T47D (cell line): ENCODE measurements around the gene FBXL7.
A peak's percentile ranks its signal among the peaks of the same experiment; 100 is the strongest.

ENCODE experiments used
- DNase-seq, 2 experiments: peaks; one replicate each; pipeline versions ENCODE4 v3.0.0 to v3.0.0-alpha.2; 2011 to 2012; ENCODE audit warnings: low read depth in 1 of 2, low spot score in 1 of 2
- JUND ChIP-seq: IDR thresholded peaks from 2 replicates; pipeline ENCODE4 v1.6.1; 2012; ENCODE audit warnings: low read depth
- in situ Hi-C: cut with HindIII; loops from 2 replicates; pipeline ENCODE4 v1.10.0; 2016; ENCODE audit warnings: low sequenced_read_pairs, low pct_unique_long_range_greater_than_20kb

FBXL7 gene

DNA sequence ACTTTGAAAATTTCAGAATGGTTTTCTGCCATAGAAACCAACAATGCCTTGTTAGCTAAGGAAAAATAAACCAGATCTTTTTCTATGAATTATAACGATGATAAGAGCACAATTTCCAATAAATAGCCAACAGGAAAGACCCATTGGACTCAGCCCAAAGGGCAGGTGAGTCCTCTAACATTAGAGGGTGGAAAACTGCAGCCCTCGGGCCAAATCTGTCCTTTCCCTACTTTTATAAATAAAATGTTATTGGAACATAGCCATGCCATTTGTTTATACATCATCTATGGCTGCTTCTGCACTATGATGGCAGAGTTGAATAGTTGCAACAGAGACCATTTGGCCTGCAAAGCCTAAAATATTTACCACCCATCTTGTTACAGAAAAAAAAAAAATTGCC lies 296.1 kb downstream of the FBXL7 start:
- in situ Hi-C loops = no loop called here
- no peak for DNase-seq
- TF ChIP-seq JUND = no peak

DNA sequence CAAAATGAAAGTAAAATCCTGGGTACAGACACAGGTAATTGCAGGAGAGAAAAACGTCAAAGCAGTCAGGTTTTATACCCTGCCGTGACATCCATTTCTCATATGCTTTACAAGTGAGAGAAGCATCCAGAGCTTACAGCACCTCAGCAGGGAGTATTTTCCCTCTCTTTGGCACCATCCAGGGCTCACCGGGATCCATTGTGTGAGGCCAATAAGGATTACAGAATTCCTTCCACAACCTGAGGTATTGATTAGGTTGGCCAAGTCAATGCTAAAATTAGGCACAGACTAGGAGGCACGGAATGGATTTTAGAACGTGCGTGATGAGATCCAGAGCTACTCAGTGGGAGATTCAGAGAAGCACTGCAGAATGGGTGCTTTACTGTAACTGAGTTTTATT lies 296.6 kb downstream of the FBXL7 start:
- no peak for TF ChIP-seq JUND
- in situ Hi-C loops = no loop called here
- DNase-seq = no peak

DNA sequence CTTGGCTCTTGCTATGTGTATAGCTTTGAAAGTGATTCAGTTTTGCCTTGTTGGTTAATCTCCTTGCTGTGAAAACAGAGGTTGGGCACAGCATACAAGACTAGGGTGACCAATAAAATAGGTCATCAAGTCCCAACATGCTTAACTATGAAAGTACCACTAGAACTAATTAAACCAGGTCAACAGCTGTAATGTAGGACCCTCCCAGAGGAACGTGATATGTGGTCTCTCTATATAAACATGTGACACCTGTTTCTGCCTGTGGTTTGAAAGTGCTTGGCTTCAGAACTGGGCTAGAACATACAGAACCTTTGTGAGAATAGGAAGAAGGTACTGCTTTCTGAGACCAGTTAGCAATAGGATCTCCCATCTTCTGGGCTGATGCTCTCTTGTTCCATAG lies 297.1 kb downstream of the FBXL7 start:
- in situ Hi-C loops = no loop called here
- DNase-seq = no peak
- TF ChIP-seq JUND = no peak

DNA sequence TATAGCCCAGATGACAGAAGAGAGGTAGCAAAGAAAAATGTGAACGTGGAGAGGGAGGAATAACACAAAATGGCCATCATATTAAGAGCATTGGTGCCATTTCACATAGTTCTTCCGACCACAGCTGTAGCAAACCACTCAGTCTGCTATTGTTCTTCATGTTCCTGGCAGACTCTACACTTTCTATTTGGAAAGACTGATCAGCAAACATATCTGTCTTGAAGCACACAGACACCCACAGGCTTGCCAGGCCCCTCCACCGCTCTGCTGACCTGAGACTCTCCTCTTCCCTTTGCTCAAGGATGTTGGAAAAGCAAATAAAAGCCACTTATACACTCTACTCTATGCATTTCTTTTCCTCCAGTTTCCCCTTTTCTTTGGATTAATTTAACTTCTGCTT lies 298.0 kb downstream of the FBXL7 start:
- peak in 1 of 2 experiments; percentile 55 for DNase-seq
- TF ChIP-seq JUND = no peak
- in situ Hi-C loops = no loop called here

DNA sequence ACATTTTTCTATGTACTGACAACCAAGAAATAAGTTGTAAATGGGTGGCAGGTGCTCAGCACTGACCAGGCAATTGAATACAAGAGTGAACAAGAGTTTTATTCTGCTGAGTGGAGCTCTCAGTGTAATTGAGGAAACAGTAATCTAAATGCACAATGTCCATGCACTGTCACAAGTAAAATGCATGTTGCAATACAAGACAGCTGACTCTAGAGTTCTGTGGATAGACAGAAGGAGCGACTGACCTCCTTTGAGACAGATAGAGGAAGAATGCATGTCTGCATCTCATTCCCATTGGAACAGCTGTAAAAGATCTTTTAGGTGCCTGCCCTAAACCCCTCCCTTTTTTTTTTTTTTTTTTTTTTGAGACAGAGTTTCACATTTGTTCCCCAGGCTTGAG lies 299.0 kb downstream of the FBXL7 start:
- in situ Hi-C loops = no loop called here

DNA sequence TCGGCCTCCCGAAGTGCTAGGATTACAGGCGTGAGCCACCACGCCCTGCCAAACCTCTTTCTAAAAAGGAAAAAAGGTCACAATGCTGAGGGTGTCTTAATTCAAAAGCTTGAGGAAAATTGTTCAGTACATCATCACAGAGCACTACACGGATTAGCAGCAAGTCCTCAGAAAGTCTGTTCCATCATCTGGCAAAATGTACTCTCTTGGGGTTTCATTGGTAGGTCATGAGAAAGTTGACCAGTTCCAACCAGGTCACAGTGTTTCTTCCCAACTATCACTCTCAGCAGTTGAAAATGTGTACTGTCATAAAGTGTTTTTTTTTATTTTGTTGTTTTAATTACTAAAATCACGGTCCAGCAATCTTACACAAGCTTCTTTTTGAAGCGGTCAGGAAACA lies 299.6 kb downstream of the FBXL7 start:
- no peak for DNase-seq
- TF ChIP-seq JUND = no peak
- in situ Hi-C loops = no loop called here

More for the DNA sequence above, 299.0 kb downstream of the FBXL7 start:
- TF ChIP-seq JUND = no peak
- no peak for DNase-seq

DNA sequence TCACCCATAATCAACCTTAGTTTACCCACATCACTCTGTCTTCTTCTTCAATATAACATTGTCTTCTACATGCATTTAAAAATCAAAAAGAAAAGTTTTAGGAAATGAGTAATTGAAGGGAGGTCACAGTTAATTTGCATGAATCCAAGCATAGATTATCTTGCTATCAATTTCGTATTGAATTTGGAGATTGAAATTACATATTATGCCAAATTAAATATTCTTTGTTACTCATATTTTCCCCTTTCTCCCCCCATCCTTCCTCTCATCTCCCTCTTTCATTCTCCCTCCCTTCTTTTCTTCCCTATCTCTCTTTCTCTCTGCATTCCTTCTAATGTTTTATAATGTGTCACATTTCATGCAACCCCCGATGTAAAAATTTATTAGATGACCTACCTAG lies 303.3 kb downstream of the FBXL7 start:
- TF ChIP-seq JUND = no peak
- DNase-seq = no peak
- in situ Hi-C loops = no loop called here

DNA sequence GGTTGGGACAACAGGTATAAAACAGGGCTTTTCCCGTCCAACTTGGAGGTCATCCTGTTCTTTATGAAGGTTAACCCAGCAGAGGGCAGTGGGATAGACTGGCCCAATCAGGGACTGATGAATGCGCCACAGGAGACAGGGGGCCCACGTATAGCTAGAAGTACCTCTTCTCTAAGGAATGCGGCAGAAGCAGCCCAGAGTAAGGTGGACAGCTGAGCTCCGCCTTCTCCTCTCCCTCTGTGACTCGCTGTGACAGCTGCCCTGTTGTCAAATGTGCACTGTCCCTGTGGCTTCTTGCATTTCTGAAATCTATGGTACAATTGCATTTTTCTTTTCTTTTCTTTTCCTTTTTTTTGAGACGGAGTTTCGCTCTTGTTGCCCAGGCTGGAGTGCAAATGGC lies 306.6 kb downstream of the FBXL7 start:
- in situ Hi-C loops = no loop called here
- TF ChIP-seq JUND = no peak

DNA sequence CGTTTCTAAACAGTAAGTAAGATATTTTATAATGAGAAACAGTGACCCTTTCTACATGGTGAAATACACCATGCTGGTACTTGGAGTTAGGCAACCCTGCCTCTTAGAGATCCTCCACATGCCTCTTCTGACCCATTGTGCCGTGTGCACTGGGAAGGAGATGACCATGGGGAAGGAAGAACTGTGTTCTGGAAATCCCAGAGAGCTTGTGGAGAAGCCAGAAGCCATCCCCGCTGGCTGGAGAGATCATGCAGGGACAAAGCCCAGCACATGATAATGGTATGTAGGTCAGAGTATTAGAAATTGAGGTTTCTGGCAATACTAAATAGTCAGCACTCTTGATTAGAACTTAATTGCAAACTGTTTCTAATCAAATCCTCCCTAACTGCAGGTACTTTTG lies 307.3 kb downstream of the FBXL7 start:
- in situ Hi-C loops = no loop called here
- no peak for TF ChIP-seq JUND

More for the DNA sequence above, 306.6 kb downstream of the FBXL7 start:
- DNase-seq = no peak

DNA sequence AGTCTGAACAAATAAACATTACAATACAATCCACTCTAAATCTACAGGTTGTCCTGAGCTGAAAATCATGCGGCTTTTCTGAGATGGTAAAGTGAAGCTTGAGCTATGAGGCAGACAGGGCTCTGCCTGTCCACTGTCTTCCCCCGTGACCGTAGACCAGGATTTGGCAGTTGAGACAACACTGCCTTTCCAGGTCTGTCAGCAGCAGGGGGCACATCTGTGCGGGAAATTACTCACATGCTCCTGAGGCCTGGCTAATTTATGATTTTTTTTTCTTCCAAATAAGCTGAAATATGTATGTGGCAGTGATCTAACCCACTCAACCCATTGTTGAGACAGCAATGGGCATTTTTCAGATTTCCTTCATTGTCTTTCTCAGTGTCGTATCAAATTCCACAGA lies 307.9 kb downstream of the FBXL7 start:
- no peak for DNase-seq
- in situ Hi-C loops = no loop called here
- TF ChIP-seq JUND = no peak

More for the DNA sequence above, 307.3 kb downstream of the FBXL7 start:
- no peak for DNase-seq

DNA sequence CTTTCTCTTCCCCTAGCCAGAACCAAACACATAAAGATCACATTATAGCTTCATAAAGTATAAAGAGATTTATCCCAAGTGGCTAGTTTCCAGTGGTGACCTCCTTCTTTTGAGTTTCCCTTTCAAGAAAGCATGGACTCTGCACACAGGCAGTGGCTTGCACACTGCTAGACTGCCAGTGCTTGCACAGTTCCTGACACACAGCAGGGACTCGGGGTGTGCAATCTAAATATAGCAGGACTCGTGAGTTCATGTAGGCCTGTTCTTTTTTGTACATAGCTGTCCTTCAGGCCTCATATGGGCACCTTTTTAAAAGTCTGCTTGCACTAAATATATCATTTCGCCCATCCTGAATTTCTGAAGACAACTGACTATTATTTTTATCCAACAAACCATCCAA lies 308.6 kb downstream of the FBXL7 start:
- no peak for TF ChIP-seq JUND
- in situ Hi-C loops = no loop called here
- no peak for DNase-seq

DNA sequence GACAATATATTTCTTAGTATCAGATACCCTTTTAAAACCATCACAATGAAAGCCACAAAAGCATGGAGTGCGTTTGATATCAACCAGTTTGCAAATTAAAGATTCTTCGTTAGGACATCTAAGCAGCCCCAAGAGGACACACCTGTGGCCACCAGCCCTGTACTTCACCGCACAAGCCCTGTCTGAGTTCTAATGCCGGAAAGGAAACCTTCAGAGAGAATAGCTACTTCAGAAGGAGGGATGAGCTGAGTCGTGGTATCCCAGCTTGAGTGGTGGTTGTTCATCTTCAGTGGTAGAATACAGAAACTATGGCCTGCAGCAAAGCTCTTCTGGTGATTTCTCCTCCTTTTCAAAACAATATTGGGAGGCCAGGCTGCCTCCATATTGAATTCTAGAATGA lies 319.6 kb downstream of the FBXL7 start:
- no peak for TF ChIP-seq JUND
- in situ Hi-C loops = no loop called here
- no peak for DNase-seq

DNA sequence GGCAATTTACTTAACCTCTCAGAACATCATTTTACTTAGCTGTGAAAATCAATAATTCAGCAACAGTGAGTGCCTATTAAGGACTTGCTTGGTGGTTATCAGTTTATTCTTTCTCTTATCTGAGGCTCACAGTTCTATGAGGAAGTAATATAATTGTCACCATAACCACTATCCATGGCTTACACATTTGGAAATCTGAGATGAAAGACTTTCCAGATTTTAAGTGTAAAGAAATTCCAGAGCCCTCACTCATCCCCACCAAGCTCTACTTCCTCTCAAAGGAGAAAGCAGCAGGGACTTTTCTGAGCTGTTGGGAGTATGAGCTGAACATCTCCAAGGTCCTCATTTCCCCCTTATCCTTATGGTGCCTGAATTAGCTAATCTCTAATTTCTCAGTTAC lies 321.5 kb downstream of the FBXL7 start:
- in situ Hi-C loops = no loop called here
- no peak for TF ChIP-seq JUND
- no peak for DNase-seq

DNA sequence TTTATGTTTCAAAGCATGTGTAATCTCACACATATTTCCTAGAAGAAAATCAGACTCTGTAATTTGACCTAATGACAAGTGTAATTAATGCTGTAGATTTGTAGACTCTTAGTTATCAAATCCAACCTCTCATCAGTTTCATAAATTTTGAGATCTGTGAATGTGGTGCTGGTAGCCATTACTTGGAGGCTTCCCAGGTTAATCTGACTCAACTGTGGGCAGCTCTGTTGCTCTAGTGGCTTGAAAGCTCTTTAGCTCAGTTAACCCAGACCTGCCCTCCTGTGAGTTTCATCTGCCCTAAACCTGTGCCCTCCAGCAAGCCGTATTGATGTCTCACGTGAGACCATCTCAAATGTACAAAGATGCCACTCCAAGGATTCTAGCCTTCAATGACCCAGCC lies 323.4 kb downstream of the FBXL7 start:
- in situ Hi-C loops = no loop called here
- no peak for TF ChIP-seq JUND

DNA sequence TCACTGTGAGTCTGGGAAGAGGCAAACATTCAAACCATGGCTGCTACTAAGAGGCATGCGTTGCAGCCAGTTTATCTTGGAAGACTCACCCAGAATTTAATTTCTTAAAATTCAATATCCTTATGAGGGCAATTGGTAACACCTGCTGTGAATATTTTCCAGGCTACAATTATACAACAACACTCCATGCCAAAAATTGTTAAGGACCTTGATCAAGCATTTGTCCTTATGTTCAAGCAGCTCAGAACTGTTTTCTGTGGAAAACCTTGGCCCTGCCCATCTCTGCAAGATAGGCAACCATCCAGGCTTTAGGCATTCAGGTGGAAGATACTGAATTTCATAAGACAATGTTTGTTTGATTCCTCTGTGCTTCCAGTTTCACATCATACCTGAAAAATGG lies 327.8 kb downstream of the FBXL7 start:
- no peak for TF ChIP-seq JUND
- in situ Hi-C loops = no loop called here
- DNase-seq = no peak

More for the DNA sequence above, 323.4 kb downstream of the FBXL7 start:
- no peak for DNase-seq
